Nephron progenitor cell (in vitro differentiated cells): ENCODE results near the gene LARP4B.

Experiments used
- DNase-seq: peaks from one replicate; pipeline ENCODE4 v3.0.0; 2021
- H3K27ac Mint-ChIP-seq: 2 replicates; pipeline ENCODE4 v1.8.0; 2021; ENCODE audit warnings: mild to moderate bottlenecking, moderate library complexity, mixed read lengths
- H3K27me3 Mint-ChIP-seq: 2 replicates; pipeline ENCODE4 v1.8.0; 2021; ENCODE audit warnings: mild to moderate bottlenecking, low read depth, mixed read lengths; ENCODE audit not compliant: poor library complexity
- H3K36me3 Mint-ChIP-seq: 2 replicates; pipeline ENCODE4 v1.8.0; 2021; ENCODE audit warnings: low read depth, mixed read lengths
- H3K4me1 Mint-ChIP-seq: 2 replicates; pipeline ENCODE4 v1.8.0; 2021; ENCODE audit warnings: mixed read lengths
- H3K4me3 Mint-ChIP-seq: 2 replicates; pipeline ENCODE4 v1.8.0; 2021; ENCODE audit warnings: mild to moderate bottlenecking, moderate library complexity, mixed read lengths
- H3K9me3 Mint-ChIP-seq: 2 replicates; pipeline ENCODE4 v1.8.0; 2021; ENCODE audit warnings: mild to moderate bottlenecking, moderate library complexity, mixed read lengths
- CTCF ChIP-seq: fragments of 200-600 bp; sonication (generic); IDR thresholded peaks from 2 replicates; pipeline ENCODE4 v1.5.0; 2021; ENCODE audit warnings: antibody characterized with exemption

The LARP4B gene

GRCh38 chr10:760622-761021 is 170.9 kb downstream of the LARP4B start:
- DNase-seq = no peak
- peaks cover 5% of the 10 kb centered on the region for H3K36me3 Mint-ChIP-seq
- H3K27me3 Mint-ChIP-seq = peaks cover 23% of the 10 kb centered on the region
- H3K27ac Mint-ChIP-seq = no peak overlapping the region
- no peak overlapping the region for H3K4me3 Mint-ChIP-seq
- no peak for TF ChIP-seq CTCF
- H3K9me3 Mint-ChIP-seq = peaks cover 52% of the 10 kb centered on the region
- no peaks in the 10 kb centered on the region for H3K4me1 Mint-ChIP-seq

DNA sequence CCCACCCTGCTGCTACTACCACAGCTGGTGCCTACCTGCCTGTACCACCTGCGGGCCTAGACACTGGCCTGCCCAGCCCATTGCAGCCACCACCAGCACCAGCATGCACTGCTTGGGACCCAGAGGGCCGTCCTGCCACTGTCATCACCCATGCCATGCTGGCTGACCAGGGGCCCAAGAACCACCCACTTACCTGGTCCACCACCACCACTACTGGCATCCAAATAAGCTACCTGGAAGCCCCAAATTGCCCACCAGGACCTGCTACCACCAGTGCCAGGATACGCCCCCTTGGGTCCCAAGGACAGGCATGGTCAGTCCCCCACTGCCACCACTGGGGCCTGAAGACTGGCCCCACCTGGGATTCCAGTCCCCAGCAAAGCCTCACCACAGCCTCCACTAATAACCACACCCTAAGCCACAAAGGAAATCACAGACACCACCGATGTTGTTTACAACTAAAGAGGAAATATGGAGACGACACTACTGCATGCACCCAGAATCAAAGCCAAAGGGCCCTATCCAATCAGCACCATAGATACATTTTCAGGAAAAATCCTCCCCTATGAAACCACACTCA is 171.5 kb downstream of the LARP4B start:
- peaks cover 29% of the 10 kb centered on the region for H3K27me3 Mint-ChIP-seq
- peaks cover 5% of the 10 kb centered on the region for H3K36me3 Mint-ChIP-seq
- no peak for DNase-seq
- H3K4me3 Mint-ChIP-seq = no peak overlapping the region
- H3K27ac Mint-ChIP-seq = no peak overlapping the region
- no peak for TF ChIP-seq CTCF
- H3K9me3 Mint-ChIP-seq = peaks cover 53% of the 10 kb centered on the region
- H3K4me1 Mint-ChIP-seq = no peaks in the 10 kb centered on the region
